Diencephalon (tissue), 1 donor: ENCODE results near the gene CD300LG. TPM values are rescaled to one million over a fixed set of nuclear protein-coding genes. Genes with fewer than 3 reads are reported as not detected.

Source experiments
- total RNA-seq: library from RNA; depleted of rRNA; stranded (reverse); fragments of >200 nt; gene quantifications from one replicate; pipeline ENCODE4 v1.2.3, GENCODE V29; 2014

Gene CD300LG, protein sequence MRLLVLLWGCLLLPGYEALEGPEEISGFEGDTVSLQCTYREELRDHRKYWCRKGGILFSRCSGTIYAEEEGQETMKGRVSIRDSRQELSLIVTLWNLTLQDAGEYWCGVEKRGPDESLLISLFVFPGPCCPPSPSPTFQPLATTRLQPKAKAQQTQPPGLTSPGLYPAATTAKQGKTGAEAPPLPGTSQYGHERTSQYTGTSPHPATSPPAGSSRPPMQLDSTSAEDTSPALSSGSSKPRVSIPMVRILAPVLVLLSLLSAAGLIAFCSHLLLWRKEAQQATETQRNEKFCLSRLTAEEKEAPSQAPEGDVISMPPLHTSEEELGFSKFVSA
- total RNA-seq = not detected

DNA sequence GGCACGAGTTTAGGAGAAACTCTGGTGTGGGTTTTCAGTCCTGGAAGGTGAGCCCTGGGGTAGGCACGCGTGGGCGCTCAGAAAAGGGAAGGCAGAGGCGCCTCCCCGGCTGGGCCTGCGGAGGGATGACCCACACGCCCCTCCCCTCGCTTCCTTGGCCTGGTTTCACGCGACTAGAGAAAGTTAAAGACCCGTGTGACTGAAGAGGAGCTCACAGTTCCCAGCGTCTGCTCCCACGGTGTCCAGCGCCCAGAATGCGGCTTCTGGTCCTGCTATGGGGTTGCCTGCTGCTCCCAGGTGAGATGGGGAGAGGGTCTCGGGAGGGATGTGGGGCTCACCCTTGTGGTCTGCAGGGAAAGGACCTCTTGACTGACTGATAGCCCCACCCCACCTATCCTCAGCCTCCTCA is at the start of gene CD300LG:
TSS of gene CD300LG (plus strand) at position 214 of the 409 bp plus-strand sequence. CDS start at position 255, 41 bp downstream.

DNA sequence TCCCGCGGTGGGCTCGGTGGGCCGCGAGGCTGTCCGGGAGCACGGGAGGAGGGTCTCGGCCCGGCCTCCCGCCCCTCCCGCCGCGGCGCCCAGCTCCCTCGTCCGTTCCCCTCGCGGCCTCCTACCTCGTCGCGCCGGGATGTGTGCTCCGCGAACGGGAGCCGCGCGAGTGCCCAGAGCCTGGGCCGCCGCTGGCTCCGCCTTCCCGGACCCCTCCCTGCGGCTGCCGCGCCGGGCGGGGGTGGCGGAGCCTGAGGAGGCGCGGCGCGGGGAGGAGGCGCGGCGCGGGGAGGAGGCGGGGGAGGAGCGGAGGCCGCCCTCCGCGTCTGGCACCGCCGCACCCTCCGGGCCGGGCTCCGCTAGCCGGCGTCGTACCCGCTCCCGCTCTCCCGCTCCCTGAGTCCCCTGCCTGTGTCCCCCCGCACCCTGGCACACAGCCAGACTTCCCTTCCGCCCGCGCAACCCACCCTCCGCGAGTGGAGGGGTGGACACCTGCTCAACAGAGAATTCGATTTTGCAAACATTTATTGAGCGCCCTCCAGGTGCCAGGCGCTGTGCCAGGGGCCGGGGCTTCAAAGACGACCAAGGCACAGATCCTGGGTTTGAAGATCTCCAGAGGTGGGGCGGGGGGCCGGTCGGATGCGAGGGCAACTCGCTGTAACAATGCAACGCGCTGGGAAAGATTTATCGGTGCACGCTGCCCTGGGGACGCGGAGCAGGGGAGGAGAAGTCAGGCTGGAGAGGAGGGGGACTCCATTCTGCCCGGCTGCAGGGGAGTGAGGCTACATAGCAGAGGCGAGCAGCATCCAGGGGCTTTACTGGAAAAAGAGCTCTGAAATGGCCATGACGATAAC is 13.8 kb upstream of the CD300LG start, which contains the start of gene MPP3:
TSS of gene MPP3 (minus strand) at position 171 of the 854 bp plus-strand sequence. CDS start 1,240 bp downstream, outside the sequence.

DNA sequence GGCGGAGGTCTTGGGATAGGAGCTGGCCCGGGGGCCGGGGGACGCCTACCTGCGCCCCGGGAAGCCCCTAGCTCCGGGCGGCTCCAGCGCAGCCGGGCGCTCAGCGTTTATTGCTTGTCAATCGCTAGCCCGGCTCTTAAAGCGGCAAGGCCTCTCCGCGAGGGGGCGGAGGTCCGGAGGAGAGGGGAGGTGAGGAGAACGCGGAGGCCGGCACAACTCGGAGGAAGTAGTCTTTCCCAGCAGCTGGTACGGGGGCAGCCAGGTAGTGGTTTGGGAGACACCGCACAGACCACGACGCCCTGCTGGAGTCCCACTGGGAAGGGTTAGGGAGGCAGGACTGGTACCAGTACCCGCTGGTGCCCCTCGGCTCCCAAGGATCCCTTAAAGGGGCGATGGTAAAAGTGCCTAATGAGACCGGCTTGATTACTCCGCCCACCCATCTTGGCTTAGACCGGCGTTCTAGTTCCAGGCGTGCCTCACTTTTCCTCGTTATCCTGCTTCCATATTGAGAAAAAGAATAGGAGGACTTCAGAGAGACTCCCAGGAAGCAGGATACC is 60.5 kb downstream of the CD300LG start, which contains the start of gene MPP2:
TSS of gene MPP2 (minus strand) at position 112 of the 557 bp plus-strand sequence. CDS start 3,076 bp downstream, outside the sequence.

Other genes with a start within 250 kb of the CD300LG start
- gene MEOX1, start 185.3 kb upstream of the CD300LG start, total RNA-seq = not detected
- 0.23 TPM for gene SOST, start 88.4 kb upstream of the CD300LG start, total RNA-seq
- 42.2 TPM for gene DUSP3, start 68.2 kb upstream of the CD300LG start, total RNA-seq
- not detected for gene CFAP97D1, start 66.7 kb upstream of the CD300LG start, total RNA-seq
- gene MPP3, start 14.0 kb upstream of the CD300LG start, total RNA-seq = 29.8 TPM
- gene MPP2, start 60.4 kb downstream of the CD300LG start, total RNA-seq = 35.8 TPM
- gene PPY, start 95.3 kb downstream of the CD300LG start, total RNA-seq = not detected
- not detected for gene PYY, start 106.8 kb downstream of the CD300LG start, total RNA-seq
- gene NAGS, start 157.4 kb downstream of the CD300LG start, total RNA-seq = 4.8 TPM
- 28.8 TPM for gene TMEM101, start 167.8 kb downstream of the CD300LG start, total RNA-seq
- 36.7 TPM for gene LSM12, start 219.5 kb downstream of the CD300LG start, total RNA-seq
- 24.7 TPM for gene G6PC3, start 223.6 kb downstream of the CD300LG start, total RNA-seq